Activated CD8-positive, alpha-beta memory T cell treated with anti-CD3 and anti-CD28 coated beads, Interleukin-2, amount 50 U/mL, for 24 hours (primary cell): ENCODE measurements around the gene GRAMD4.

Experiments
- DNase-seq: peaks from one replicate; pipeline ENCODE4 v3.0.0-alpha.2; 2020; ENCODE audit errors: extremely low read depth

The GRAMD4 gene

GRCh38 chr22:46619830-46620501 lies at the start of gene GRAMD4:
Gene GRAMD4 (plus strand): TSS chr22:46620386. CDS start chr22:46626800, 6,414 bp downstream.
- no peak for DNase-seq

GRCh38 chr22:46571642-46572250 lies 48.4 kb upstream of the GRAMD4 start:
- DNase-seq = no peak

GRCh38 chr22:46572911-46573780 lies 47.0 kb upstream of the GRAMD4 start:
- DNase-seq = no peak

GRCh38 chr22:46573781-46574437 lies 46.3 kb upstream of the GRAMD4 start:
- DNase-seq = no peak

GRCh38 chr22:46574438-46574992 lies 45.7 kb upstream of the GRAMD4 start:
- DNase-seq = no peak

- no peak for DNase-seq
These were observed 44.9 kb upstream of the GRAMD4 start for GRCh38 chr22:46574993-46575910.

- no peak for DNase-seq
These were observed 44.2 kb upstream of the GRAMD4 start for GRCh38 chr22:46575911-46576555.

GRCh38 chr22:46576556-46577367 lies 43.4 kb upstream of the GRAMD4 start:
- DNase-seq = no peak

GRCh38 chr22:46577368-46578249 lies 42.6 kb upstream of the GRAMD4 start:
- no peak for DNase-seq

GRCh38 chr22:46578251-46578823 lies 41.8 kb upstream of the GRAMD4 start:
- DNase-seq = no peak

- no peak for DNase-seq
These were observed 41.2 kb upstream of the GRAMD4 start for GRCh38 chr22:46578824-46579561.

- DNase-seq = no peak
These were observed 40.3 kb upstream of the GRAMD4 start for GRCh38 chr22:46579751-46580449.

GRCh38 chr22:46580940-46581537 lies 39.1 kb upstream of the GRAMD4 start:
- no peak for DNase-seq

GRCh38 chr22:46581538-46582244 lies 38.5 kb upstream of the GRAMD4 start:
- DNase-seq = no peak

GRCh38 chr22:46582281-46582933 lies 37.8 kb upstream of the GRAMD4 start:
- no peak for DNase-seq
